NCI-H187 treated with DMSO at 0.1 percent for 48 hours (cell line): Measurements from ENCODE around the gene PTCH2.
"Not testable (repeated sequence)": the region's sequence is repeated elsewhere in the genome, so short reads cannot be mapped to it uniquely, and the experiment has no call there.

ENCODE experiments used
- DNase-seq: peaks from one replicate; lab custom pipeline; 2025; lab: John Stamatoyannopoulos, UW

The PTCH2 gene

DNA sequence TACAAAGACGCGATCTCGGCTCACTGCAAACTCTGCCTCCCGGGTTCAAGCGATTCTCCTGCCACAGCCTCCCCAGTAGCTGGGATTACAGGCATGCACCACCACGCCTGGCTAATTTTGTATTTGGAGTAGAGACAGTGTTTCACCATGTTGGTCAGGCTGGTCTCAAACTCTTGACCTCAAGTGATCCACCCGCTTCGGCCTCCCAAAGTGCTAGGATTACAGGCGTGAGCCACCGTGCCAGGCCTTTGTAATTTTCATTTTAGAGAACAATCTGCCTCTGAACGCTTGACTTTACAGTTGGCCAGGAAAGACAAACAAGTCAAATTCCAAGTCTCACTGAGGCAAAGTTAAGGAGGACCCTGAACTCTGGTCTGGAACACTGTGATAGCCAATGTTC lies 4.8 kb downstream of the PTCH2 start:
- not testable (repeated sequence) for DNase-seq

DNA sequence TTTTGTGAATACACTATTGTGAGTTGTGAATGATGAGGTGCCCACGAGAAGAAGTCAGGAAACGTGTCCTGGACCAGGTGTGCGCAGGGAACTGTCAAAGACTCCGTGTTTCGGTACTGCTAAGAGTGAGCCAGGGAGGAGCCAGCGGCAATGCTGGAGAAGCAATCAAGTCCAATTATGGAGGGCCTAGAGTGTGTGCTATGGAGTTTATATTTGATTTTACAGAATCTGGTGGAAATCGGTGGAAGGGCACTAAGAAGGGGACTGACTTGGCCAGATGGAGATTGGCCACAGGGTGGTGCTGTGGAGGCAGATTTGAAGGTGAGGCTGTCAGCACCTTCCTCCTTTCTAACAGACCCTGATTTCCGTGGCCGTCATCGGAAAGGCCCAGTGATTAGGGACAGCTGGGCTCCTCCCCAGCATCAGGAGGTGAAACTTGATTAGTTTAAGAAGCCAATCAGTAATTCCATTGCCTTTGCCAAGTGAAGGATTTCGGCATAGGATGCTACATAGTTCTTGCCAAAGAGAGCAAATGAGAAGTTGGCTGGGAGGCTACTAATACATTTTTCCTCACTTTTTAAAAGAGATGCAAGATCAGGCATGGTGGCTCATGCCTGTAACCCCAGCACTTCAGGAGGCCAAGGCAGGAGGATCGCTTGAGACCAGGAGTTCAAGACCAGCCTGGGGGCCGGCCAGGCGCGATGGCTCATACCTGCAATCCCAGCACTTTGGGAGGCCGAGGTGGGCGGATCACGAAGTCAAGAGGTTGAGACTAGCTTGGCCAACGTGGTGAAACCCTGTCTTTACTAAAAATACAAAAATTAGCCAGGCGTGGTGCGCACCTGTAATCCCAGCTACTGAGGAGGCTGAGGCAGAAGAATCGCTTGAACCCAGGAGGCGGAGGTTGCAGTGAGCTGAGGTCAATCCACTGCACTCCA lies 7.0 kb downstream of the PTCH2 start:
- peak; percentile 25 for DNase-seq

DNA sequence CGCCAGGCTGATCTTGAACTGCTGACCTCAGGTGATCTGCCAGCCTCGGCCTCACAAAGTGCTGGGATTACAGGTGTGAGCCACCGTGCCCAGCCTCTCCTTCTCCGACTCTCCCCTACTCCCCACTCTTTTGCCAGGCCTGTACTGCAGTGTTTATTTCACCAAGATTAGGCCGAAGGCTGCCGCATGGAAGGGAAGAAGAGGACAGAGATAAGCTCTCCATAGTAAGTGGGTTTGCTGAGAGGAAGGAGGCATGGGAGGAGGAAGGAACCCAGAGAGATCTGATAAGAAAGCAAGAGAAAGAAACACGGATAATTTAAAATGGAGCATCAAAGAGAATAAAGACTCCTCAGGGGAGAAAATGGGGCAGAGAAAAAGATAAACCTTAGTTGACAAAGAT lies 8.7 kb downstream of the PTCH2 start:
- DNase-seq, result no peak

DNA sequence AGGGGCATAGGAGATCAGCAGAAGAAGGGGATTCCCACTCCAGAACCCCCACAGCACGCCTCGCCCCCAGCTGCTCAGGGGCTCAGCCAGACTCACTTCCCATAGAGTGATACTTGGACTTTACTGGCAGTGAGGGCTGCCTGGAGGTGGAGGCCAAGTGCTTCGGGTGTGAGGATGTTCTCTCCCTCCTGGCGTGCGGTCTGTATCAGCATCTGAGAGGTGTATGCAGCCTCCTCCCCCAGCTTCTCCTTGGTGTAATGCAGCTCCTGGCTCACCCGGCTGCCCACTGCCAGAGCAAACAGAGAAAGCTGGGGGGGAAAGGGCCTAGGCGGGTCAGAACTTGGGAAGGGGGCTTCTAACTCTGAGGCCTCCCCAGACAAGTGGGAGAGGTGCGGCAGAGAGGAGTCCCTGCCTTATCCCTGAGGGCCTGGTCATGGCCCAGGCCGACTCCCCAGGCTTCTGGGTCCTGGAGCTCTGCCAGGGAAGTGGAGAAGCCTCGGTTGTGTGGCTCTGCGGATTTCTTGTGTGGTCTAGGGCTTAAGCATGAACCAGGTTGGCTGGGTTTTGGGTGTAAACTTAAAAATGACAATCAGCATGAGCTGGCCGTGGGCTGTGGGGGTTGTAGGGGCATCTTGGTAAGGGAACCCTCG lies 10.9 kb downstream of the PTCH2 start:
- no peak for DNase-seq

DNA sequence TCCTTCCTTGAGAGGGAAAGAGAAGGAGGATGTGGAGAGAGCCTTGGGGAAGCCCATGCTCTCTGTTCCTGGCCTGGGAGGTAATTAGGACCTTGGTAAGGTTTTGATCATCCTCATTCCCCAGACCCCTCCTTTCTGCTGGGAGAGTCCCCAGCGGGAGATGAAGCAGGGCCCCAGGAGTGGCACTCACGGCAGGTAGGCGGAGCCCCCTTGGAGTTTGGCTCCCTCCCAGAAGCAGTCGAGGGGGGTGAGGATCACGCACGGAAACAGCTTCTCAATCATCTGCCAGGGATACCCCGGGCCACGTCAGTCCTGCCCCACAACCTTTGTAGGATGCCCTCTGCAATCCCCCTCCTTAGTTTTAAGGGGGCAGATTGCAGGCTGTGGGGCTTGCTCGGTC lies 11.5 kb downstream of the PTCH2 start:
- DNase-seq, result no peak

DNA sequence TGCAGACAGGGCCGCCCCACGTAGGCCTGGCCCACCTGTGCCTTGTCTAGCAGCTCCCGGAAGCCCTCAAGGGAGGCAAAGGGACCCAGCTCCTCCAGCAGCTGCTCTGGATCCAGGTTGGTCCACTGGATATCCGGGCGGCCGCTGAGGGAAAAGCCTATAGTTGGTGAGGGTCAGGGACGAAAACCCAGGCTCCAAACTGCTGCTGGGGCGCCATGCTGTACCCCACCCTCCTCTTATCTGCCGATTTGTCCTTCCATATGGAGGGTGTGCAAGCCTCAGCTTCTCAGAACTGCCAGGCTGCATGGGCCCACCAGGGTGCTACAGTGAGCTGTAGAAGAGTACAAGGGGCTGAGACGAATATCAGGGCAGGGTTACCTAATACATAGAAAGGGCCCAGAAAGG lies 12.2 kb downstream of the PTCH2 start:
- DNase-seq, result no peak

DNA sequence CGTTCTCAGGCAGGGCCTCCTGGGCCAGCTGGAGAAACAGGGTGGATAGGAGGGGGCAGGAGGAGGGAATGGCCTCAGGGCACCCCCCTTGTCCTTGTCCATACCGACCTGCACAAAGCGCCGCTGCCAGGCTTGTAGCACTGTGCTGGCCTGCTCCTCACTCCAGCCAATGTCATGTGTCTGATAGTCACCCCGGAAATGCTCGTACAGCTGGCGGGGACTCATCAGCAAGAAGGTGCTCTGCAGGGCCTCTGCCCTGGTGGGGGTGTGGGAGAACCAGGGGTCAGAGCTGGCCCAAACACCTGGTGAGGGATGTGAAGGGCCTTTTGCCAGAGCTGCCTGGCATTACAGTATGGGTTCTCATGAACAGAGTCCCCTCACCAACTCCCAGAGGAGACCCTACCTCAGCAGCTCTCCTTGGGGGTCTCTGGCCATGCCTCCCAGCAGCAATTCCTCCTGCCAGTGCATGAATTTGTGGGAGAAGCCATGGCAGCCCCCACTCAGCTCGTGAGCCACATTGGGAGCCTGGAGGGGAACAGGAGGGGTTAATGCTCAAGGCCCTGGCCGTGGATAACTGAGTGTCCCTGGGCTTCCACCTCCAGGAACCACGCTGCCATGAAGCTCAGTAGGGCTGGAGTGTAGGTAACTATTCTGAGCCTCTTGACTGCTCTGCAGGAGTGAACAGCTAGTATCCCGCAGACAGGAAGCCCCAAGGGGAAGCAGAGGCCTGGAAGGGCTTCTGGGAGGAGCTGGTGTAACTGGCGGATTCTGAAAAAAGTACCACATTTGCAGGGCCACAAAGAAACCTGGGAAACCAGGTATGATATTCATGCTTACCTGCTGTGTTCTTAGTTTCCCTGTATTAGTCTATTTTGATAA lies 13.3 kb downstream of the PTCH2 start:
- no peak for DNase-seq

DNA sequence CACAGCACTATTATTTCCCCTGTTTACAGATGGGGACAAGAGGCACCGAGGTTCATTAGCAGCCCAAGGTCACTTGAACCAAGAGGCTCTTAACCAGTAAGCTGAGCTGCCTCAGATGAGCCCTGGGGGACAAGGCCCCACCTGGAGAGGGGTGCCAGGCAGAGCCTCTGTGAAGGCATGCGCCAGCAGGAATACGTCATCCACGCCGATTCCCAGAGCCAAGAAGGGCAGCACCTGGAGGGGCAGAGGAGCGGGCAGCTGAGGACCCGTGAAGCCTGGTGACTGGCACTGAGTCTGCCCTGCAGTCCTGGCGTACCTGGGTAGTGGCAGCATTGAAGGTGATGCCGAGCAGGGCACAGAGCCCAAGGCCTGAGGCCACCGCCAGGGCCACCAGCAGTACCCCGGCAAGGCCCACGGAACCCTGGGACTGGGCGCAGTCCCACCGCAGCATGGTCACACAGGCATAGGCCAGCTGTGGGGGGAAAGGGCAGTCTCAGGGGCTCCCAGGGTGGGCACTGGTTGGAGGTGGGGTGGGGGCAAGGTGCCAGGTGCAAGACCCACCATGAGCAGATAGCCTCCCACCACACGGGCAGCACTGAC lies 14.1 kb downstream of the PTCH2 start:
- DNase-seq, result no peak

DNA sequence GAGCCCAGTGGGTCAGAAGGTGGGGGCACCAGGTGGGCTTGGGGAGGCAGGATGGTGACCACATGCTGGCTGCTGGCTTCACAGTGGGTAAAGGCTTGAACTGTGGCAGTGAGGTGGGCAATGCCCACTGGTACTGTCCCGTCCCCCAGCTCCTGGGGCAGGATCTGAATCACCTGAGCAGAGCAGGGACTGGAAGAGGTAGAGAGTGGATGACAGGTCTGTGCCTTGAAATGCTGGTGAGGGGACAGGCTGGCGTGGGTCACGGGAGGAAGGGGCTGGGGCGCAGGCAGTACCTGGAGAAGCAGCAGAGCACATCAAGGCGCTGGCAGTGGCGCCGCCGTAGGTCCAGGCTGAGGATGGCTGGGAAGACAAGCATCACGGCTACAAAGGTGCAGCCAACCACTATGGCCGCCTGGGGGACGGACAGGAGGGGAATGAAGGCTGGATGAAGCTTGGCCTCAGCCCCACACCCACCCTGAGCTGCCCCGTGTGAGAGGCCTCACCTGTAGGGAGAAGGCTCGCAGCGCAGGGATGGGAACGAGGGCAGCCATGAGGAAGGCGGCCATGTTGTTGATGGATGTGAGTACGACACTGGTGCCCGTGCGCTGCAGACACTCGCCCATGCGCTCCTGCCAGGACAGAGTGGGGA lies 14.9 kb downstream of the PTCH2 start:
- DNase-seq, result no peak

DNA sequence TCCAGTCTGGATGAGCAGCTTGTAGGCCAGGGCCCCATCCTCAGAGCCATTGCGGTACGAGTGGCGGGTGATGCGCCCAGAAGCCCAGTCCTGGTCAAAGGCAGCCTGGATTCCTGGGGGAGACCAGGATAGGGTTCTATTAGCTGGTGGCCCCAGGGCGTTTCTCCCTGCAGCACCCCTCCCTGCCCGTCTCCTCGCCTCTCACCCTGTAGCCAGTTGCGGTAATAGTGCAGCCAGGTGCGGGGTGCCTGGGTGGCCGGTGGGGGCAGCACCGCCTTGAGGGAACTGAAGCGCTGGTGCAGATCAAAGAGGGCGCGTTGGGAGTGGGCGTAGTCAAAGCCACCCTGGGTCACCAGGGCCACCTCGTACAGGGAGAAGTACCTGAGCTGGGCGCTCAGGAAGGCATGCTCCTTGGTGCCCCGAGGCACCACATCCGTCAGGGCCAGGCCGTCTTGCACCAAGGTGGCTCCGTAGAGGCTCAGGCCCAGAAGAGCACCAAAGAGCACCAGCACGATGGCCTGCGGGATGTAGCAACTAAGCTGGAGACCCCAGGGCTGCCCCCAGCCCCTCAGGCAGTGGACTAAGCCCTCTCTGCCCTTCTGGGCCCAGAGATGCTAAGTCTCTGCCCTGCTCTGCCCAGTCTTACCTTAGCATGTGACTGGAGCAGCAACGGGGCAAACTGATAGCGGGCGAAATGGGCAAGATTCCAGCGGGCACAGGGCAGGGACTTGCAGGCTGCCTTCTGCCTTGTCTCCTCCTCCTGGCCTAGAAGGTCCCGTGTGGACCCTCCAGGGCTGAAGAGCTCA lies 15.7 kb downstream of the PTCH2 start:
- no peak for DNase-seq

DNA sequence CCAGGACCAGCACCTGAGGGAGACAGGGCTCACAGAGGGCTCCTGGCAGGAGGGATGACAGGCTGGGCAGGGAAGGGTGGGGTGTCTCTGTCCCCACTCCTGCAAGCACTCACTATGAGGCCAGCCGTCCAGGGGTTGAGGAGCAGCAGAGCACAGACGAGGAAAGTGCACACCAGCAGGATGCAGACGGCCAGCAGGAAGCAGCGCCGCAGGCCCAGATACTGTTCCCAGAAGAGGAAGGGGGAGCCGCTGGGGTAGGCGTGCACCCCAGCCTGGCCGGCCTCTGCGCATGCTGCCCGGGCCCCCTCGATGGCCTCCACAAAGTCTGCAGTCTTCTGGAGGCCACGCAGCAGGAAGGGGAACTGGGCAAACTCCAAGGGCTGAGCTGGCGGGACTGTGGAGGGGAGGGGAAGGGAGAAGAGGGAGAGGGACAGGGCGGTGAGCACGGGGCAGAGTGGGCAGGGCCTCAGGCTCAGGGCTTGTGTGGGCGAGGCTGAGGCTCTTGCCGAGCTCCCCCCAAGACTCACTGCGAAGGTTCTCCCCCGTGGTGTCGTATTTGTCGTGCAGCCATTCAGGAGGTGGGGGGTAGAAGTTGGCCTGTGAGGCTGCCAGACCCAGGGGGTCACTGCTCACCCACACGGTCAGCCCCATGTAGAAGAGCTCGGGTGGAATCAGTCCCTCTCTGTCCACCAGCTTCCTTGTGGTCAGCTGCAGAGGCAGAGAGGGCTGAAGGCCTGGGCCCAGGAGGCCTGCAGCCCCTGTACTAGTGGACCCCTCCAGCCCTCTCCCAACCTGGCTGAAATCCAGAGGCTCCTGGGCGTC lies 16.5 kb downstream of the PTCH2 start:
- no peak for DNase-seq

DNA sequence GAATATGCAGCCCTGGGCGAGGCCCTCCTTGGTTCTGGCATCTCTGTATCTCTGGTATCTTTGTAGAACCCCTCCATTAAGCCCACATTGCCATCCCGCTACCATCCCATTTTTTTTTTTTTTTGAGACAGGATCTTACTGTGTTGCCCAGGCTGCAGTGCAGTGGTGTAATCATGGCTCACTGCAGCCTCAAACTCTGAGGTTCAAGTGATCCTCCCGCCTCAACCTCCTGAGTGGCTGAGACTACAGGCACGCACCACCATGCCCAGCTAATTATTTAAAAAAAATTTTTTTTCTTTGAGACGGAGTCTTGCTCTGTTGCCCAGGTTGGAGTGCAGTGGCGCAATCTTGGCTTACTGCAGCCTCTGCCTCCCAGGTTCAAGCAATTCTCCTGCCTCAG lies 18.7 kb downstream of the PTCH2 start:
- DNase-seq, result not testable (repeated sequence)

DNA sequence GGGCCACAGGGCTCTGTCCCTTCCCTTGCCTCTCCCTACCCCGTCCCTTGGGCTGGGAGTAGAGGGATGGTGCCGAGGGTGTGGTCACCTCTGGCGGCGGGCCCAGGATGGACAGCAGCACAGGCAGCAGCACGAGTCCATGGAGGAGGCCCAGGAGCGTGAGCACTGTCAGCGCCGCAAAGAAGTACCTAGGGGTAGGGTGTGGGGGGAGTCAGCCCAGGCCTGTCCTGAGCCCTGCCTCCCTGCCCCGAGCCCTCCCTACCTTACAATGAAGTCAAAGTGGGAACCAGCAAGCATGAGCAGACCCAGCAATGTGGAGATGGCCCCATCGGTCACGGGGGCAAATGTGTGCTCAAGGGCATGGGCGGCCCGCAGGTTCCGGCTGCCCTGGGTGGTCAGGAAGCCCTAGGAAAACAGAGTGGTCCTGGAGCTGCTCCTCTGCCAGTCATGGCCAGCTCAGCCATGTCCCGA lies 20.0 kb downstream of the PTCH2 start:
- no peak for DNase-seq

DNA sequence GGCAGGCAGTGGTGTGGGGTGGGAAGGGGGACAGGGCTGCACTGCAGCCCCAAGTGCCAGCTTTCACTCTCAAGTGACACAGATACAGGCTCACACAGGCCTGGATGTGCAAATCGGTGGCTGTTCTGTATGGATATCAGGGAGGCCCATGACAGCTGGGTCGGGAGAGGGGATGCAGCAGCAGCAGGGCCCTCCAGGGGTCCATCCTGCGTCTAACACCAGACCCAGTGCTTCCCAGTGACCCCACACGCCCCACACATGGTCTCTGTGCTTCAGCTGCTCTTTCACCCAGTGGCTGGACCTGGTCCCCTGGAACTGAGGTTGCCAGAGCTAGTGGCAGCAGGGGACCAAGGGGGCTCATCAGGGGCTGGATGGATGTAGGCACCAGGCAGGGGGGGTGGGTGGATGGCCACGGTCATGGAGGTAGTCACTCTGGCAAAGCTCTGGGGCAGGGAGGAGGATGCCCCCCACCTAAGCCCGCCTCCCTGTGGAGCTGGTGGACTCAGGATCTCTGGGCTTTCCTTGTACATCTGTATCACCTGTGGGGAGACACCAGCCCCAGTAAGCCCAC lies 20.8 kb downstream of the PTCH2 start:
- no peak for DNase-seq

DNA sequence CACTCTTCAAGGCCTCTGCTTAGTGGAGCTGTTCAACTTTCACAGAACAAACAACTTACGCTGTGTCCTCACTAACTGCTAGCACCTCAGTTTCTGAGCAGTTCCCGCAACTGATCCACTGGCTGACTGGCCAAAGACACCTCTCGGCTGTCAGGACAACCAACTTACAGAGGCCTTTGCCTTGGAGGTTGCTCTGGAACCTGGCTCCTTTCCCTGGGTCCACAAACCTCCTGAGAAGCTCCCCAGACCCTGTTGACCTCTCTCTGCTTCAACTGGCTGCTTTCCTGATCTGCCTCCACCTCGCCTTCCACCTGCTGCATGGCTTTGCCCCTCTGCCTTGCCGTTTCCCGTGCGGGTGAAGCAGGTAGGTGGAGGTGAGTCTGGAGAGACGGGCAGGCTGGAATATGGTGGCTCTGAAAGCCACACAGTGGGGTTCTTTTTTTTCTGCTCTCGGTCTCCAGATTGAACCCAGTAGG lies 21.8 kb downstream of the PTCH2 start:
- no peak for DNase-seq

DNA sequence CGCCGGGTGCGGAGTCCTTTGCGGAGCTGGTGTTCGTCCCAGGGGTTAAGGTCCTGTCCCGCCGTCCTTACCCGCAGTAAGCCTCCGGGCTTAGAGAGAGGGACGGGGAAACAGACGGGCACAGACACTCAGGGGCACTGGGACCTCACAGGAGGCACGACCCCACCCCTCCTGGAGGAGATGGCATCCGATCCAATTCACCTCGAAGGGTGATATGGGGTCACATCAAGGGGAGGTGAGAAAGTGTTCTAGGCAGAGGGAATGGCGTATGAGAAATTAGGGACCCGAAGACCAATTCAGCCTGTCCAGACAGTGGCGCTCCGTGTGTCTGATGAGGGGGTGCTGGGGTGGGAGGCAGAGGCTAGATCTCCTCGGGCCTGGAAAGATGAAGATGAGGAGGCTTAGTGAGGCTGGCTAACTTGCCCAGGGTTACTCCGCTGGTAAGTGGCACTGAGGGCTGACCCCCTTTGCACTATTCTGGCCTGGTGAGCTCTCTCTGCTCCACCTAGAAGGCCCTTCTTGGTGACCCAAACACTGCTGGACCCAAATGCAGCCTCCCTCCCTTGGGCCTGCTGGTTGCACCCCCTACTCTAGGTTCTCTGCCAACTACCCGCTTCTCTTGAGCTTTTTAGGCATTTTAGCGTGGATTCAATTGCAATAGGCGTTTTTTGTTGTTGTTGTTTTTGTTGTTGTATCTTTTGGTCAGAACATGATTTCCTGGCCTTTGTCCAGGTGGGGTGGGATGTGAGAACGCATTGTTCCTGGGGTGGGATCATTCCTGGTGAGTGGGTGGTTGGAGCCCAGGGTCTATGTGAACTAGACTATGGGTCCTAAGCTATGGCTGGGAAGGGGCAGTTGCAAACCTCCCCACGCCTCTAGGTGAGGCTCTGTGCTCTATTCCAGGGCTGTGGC lies 22.5 kb downstream of the PTCH2 start:
- DNase-seq, result no peak

DNA sequence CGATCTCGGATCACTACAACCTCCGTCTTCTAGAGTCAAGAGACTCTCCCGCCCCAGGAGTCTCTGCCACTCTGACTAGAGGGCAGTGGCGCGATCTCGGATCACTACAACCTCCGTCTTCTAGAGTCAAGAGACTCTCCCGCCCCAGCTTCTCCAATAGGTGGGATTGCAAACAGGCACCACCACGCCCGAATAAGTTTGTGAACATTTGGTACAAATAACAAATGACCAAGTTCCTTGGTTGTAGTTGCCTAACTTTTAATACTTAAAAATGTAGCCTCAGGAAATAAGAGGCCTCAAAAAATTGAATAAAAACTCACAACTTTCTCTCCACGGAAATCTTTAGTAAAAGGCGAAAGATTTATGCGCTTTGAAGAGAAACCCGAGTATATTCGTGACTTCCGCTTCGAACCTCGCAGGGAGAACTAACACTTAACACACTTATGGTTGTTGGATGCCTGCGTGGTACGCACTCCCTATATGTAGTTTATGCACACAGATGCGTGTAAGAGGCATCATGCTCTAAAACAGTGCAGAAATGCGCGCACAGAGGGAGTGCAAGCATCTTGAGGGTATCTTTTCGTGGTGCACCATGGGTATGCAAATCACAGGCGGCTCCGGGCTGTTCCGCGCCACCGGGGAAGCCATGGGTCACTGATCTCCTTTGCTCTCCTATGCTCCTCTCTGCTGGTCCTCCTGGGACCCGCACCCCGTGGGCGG lies 23.3 kb downstream of the PTCH2 start:
- DNase-seq, result no peak
